ENCODE results near the gene PPM1G. TPM values are rescaled to one million over a fixed set of nuclear protein-coding genes. Genes with fewer than 3 reads are reported as not detected.

Gene PPM1G
- polyA plus RNA-seq, 1 donor (not counting 4 experiments of a cell fraction or from before 2014, with no cell fraction given), result 55.5 TPM

DNA sequence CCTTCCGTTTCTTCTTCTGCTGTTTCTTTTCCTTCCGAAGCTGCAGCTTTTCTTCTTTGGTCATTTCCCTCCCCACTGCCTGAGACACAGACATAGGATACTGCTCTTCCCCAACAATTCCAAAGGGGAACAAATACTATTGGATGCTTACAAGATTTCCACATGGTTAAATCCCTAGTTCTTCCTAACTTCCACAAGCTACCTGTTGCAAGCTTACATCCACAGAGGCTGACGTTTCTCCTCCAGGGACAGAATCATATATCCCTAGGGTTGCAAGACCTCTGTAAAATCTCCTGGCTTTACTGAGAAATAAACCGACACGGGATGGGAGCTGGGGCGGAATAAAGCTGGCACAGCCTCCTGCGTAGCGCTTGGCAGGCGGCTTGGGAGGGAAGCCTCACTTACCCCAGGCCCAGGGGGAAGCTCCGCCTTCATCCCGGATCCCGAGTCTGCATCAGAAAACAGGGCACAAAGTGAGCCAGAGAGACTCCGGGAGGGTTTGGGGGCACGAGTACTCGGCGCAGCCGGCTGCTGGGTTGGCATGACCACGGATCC, 39.8 kb downstream of the PPM1G start:
- Histone ChIP-seq H3K27me3 (ENCODE audit: control insufficient read depth, extremely low read depth, insufficient read depth, low read length) (no peaks in the 10 kb centered on the region), H3K9me1 (ENCODE audit: control insufficient read depth, extremely low read depth, insufficient read depth, low read length) (no peaks in the 10 kb centered on the region), H3K4me3 (ENCODE audit: control insufficient read depth in 2 of 3, extremely low read depth in 1 of 3, insufficient read depth in 2 of 3, low read depth in 1 of 3, low read length in 3 of 3) (peak overlapping the region; percentile 67 to 94 (median 92)), H3K36me3 (ENCODE audit: control insufficient read depth in 2 of 2, extremely low read depth in 1 of 2, insufficient read depth in 2 of 2, low read length in 2 of 2) (peaks cover 24 to 44% of the 10 kb centered on the region in 2 experiments), H3K4me2 (ENCODE audit: control insufficient read depth, extremely low read depth, insufficient read depth, low read depth, low read length) (peak overlapping the region; percentile 72), H4K20me1 (ENCODE audit: control insufficient read depth, extremely low read depth, insufficient read depth, low read length) (peaks cover 2% of the 10 kb centered on the region), H3K79me2 (ENCODE audit: control insufficient read depth, insufficient read depth, low read length) (peaks cover 54% of the 10 kb centered on the region), H3K4me1 (ENCODE audit: control insufficient read depth, extremely low read depth, insufficient read depth, low read length) (peaks cover 24% of the 10 kb centered on the region), H3K9me3 (ENCODE audit: control insufficient read depth, low read depth, low read length) (no peaks in the 10 kb centered on the region), H3K27ac (ENCODE audit: control insufficient read depth, insufficient read depth, low read length) (peak overlapping the region; percentile 77), H3K9ac (ENCODE audit: control insufficient read depth, extremely low read depth, insufficient read depth, low read length) (peak overlapping the region; percentile 93), H2AFZ (ENCODE audit: control insufficient read depth, low read length) (peak overlapping the region; percentile 95)
- dilution Hi-C loops (cut with MboI; ENCODE audit: extremely low pct_ligation_motif_present, low sequenced_read_pairs), result no loop called here
- FAIRE-seq, result no peak
- no peak for DNase-seq (ENCODE audit: low read depth, low spot score)
- TF ChIP-seq, protein P1, sequence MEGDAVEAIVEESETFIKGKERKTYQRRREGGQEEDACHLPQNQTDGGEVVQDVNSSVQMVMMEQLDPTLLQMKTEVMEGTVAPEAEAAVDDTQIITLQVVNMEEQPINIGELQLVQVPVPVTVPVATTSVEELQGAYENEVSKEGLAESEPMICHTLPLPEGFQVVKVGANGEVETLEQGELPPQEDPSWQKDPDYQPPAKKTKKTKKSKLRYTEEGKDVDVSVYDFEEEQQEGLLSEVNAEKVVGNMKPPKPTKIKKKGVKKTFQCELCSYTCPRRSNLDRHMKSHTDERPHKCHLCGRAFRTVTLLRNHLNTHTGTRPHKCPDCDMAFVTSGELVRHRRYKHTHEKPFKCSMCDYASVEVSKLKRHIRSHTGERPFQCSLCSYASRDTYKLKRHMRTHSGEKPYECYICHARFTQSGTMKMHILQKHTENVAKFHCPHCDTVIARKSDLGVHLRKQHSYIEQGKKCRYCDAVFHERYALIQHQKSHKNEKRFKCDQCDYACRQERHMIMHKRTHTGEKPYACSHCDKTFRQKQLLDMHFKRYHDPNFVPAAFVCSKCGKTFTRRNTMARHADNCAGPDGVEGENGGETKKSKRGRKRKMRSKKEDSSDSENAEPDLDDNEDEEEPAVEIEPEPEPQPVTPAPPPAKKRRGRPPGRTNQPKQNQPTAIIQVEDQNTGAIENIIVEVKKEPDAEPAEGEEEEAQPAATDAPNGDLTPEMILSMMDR (optimal IDR thresholded peaks at IDR 0.05 in 1 of 3, IDR thresholded peaks at IDR 0.05 in 1 of 3, conservative IDR thresholded peaks at IDR 0.05 in 1 of 3; ENCODE audit: extremely low read depth in 1 of 3, insufficient read depth in 2 of 3, low read length in 3 of 3), result no peak
- no peak for TF ChIP-seq EZH2 (IDR thresholded peaks at IDR 0.05; ENCODE audit: low read length)

DNA sequence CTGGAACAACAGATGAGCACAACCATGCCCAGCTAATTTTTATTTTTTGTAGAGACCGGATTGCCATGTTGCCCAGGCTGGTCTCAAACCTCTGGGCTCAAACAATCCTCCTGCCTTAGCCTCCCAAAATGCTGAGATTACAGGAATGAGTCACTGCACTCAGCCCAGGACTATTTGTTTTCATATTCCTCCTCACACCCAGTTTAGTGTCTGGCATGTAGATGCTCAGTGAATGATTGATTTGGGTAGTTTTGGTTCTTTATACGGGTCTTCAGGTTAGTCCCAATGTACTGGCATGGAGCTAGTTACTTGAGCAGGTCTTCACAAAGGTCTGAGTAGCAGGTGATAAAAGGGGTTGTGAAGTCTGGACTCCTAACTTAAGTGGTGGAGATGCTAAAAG, 45.5 kb downstream of the PPM1G start:
- no peaks in the 10 kb centered on the region for H4K20me1 ChIP-seq (ENCODE audit: control insufficient read depth, extremely low read depth, insufficient read depth, low read length)
- H3K9me3 ChIP-seq (ENCODE audit: control insufficient read depth, low read depth, low read length), result no peaks in the 10 kb centered on the region
- no peak overlapping the region for H2AFZ ChIP-seq (ENCODE audit: control insufficient read depth, low read length)
- H3K79me2 ChIP-seq (ENCODE audit: control insufficient read depth, insufficient read depth, low read length), result peaks cover 12% of the 10 kb centered on the region
- H3K9me1 ChIP-seq (ENCODE audit: control insufficient read depth, extremely low read depth, insufficient read depth, low read length), result no peaks in the 10 kb centered on the region
- no peaks in the 10 kb centered on the region for H3K27me3 ChIP-seq (ENCODE audit: control insufficient read depth, extremely low read depth, insufficient read depth, low read length)
- dilution Hi-C loops (cut with MboI; ENCODE audit: extremely low pct_ligation_motif_present, low sequenced_read_pairs), result no loop called here
- DNase-seq (ENCODE audit: low read depth, low spot score) (no peak), FAIRE-seq (no peak)
- H3K4me1 ChIP-seq (ENCODE audit: control insufficient read depth, extremely low read depth, insufficient read depth, low read length), result peaks cover 3% of the 10 kb centered on the region
- TF ChIP-seq, protein P1 (optimal IDR thresholded peaks at IDR 0.05 in 1 of 3, IDR thresholded peaks at IDR 0.05 in 1 of 3, conservative IDR thresholded peaks at IDR 0.05 in 1 of 3; ENCODE audit: extremely low read depth in 1 of 3, insufficient read depth in 2 of 3, low read length in 3 of 3), result no peak
- TF ChIP-seq EZH2 (IDR thresholded peaks at IDR 0.05; ENCODE audit: low read length), result no peak
- no peak overlapping the region for H3K27ac ChIP-seq (ENCODE audit: control insufficient read depth, insufficient read depth, low read length)
- H3K36me3 ChIP-seq (ENCODE audit: control insufficient read depth in 2 of 2, extremely low read depth in 1 of 2, insufficient read depth in 2 of 2, low read length in 2 of 2), result peaks cover 26 to 34% of the 10 kb centered on the region in 2 experiments
- H3K4me3 ChIP-seq (ENCODE audit: control insufficient read depth in 2 of 3, extremely low read depth in 1 of 3, insufficient read depth in 2 of 3, low read depth in 1 of 3, low read length in 3 of 3), result no peak overlapping the region
- no peak overlapping the region for H3K9ac ChIP-seq (ENCODE audit: control insufficient read depth, extremely low read depth, insufficient read depth, low read length)
- H3K4me2 ChIP-seq (ENCODE audit: control insufficient read depth, extremely low read depth, insufficient read depth, low read depth, low read length), result no peak overlapping the region

Data from keratinocyte (primary cell).